ENCODE measurements around the gene CCNQ. TPM values are rescaled to one million over a fixed set of nuclear protein-coding genes. Genes with fewer than 3 reads are reported as not detected.

Gene CCNQ
- total and polyA plus RNA-seq, 2 of the 8 experiments (the other 6 are each of a cell fraction or from before 2014, with no cell fraction given): 16.6 to 32.1 TPM

DNA sequence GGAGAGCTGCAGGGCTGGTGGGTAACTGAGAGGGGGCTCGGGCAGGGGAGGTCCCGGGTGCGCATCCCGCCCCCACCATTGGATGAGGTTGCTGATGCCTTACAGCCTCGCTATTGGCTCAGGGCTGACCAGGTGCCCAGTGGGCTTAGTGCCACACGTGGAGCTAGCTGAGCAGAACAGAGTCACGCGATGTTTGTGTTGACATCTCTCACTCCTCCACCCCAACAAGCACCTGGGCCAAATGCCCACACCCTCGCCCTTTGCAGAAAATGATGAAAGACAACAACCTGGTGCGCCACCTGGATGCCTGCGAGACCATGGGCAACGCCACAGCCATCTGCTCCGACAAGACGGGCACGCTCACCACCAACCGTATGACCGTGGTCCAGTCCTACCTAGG is 49.7 kb downstream of the CCNQ start:
- no peak overlapping the region for H4K5ac ChIP-seq (ENCODE audit: insufficient read length, low read depth, low read length)
- CTCF ChIA-PET (ENCODE audit: partially characterized antibody): interaction anchor here (0.6 to 7.9 kb wide), 17 partner anchors 10 to 121 kb away, joined by 3 to 41 read pairs (median 4); partner anchors contain the start of gene DUSP9
- no peaks in the 10 kb centered on the region for H3K27me3 ChIP-seq (replicated peaks in 1 of 4; ENCODE audit: control insufficient read depth in 3 of 4, extremely low read depth in 1 of 4, insufficient read depth in 3 of 4, low read length in 3 of 4)
- no peak overlapping the region for H3K9ac ChIP-seq (replicated peaks in 1 of 4; ENCODE audit: extremely low read depth in 1 of 4, low read depth in 3 of 4, low read length in 3 of 4)
- no peak overlapping the region for H4K8ac ChIP-seq (ENCODE audit: extremely low read depth, insufficient read depth, low read length)
- H3K4me3 ChIP-seq (ENCODE audit: extremely low read depth in 1 of 4, insufficient read depth in 2 of 4, low read depth in 3 of 4, low read length in 4 of 4): no peak overlapping the region
- H3K23ac ChIP-seq (ENCODE audit: insufficient read length): no peak overlapping the region
- WGBS, 2 experiments (ENCODE audit: extremely low coverage in 1 of 2, insufficient coverage in 1 of 2, insufficient read length in 1 of 2, insufficient replicate concordance in 2 of 2, low coverage in 1 of 2, low lambda C conversion rate in 2 of 2, missing lambda C conversion rate in 1 of 2): 95% methylated on average over 7 of the region's 17 CpGs; no CpG with 5 or more reads in 1 of the 2 experiments
- H3K79me1 ChIP-seq (ENCODE audit: low read depth, low read length): no peaks in the 10 kb centered on the region
- H3K27ac ChIP-seq (ENCODE audit: low read depth, low read length): no peak overlapping the region
- FAIRE-seq (no peak), DNase-seq (ENCODE audit: low read depth in 1 of 2, low spot score in 2 of 2) (no peak)
- no peak overlapping the region for H2AK5ac ChIP-seq (ENCODE audit: low read depth, low read length)
- no peak overlapping the region for H2BK12ac ChIP-seq (ENCODE audit: low read depth, low read length)
- H3K9me3 ChIP-seq (ENCODE audit: insufficient read depth in 2 of 2, low read depth in 1 of 2, low read length in 1 of 2): no peaks in the 10 kb centered on the region
- no peak overlapping the region for H2BK5ac ChIP-seq (ENCODE audit: low read depth, low read length)
- H3K56ac ChIP-seq (replicated peaks; ENCODE audit: insufficient read length, low read depth, low read length): no peak overlapping the region
- no peak overlapping the region for H2BK15ac ChIP-seq (ENCODE audit: low read length)
- no peaks in the 10 kb centered on the region for H3K36me3 ChIP-seq (ENCODE audit: control insufficient read depth in 2 of 4, insufficient read depth in 4 of 4, low read length in 3 of 4)
- H2BK120ac ChIP-seq (replicated peaks; ENCODE audit: low read depth, low read length): no peak overlapping the region
- no peaks in the 10 kb centered on the region for H3K23me2 ChIP-seq (ENCODE audit: low read depth, low read length)
- H3K4ac ChIP-seq (replicated peaks; ENCODE audit: insufficient read length, low read depth, low read length): no peak overlapping the region
- H3K18ac ChIP-seq (ENCODE audit: extremely low read depth, low read length): no peak overlapping the region
- no peaks in the 10 kb centered on the region for H3K79me2 ChIP-seq (ENCODE audit: control insufficient read depth in 1 of 2, insufficient read depth in 2 of 2, low read length in 2 of 2)
- no peaks in the 10 kb centered on the region; a peak in 1 of 7 replicates for H3K4me1 ChIP-seq (replicated peaks in 1 of 4; ENCODE audit: control insufficient read depth in 3 of 4, insufficient read depth in 4 of 4, low read length in 3 of 4)
- H3K4me2 ChIP-seq (ENCODE audit: insufficient read depth in 1 of 2, low read depth in 2 of 2, low read length in 2 of 2): no peak overlapping the region
- H4K91ac ChIP-seq (replicated peaks; ENCODE audit: insufficient read length, low read length): no peak overlapping the region
- H2AFZ ChIP-seq (ENCODE audit: low read length): no peak overlapping the region
- H4K20me1 ChIP-seq (replicated peaks in 1 of 2; ENCODE audit: control insufficient read depth in 1 of 2, insufficient read depth in 2 of 2, low read length in 2 of 2): no peaks in the 10 kb centered on the region
- no peak overlapping the region for H2BK20ac ChIP-seq (ENCODE audit: low read length)
- POLR2A ChIA-PET (ENCODE audit: partially characterized antibody): no interaction called here
- no peak overlapping the region for H3K14ac ChIP-seq (ENCODE audit: insufficient read length)
- TF ChIP-seq CEBPB (IDR thresholded peaks at IDR 0.05; ENCODE audit: low read depth, low read length): no peak
- no peak for TF ChIP-seq JUND (IDR thresholded peaks at IDR 0.05; ENCODE audit: low read length)
- TF ChIP-seq, protein P1, sequence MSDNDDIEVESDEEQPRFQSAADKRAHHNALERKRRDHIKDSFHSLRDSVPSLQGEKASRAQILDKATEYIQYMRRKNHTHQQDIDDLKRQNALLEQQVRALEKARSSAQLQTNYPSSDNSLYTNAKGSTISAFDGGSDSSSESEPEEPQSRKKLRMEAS (IDR thresholded peaks at IDR 0.05): no peak
- TF ChIP-seq EGR1 (IDR thresholded peaks at IDR 0.05; ENCODE audit: borderline replicate concordance, low read depth, low read length): no peak
- TF ChIP-seq HDAC2 (IDR thresholded peaks at IDR 0.05; ENCODE audit: borderline replicate concordance in 1 of 2, low read depth in 2 of 2, low read length in 2 of 2): no peak
- TF ChIP-seq SIX5 (IDR thresholded peaks at IDR 0.05; ENCODE audit: low read depth, low read length): no peak
- TF ChIP-seq KDM5A (IDR thresholded peaks at IDR 0.05; ENCODE audit: low read length): no peak
- no peak for TF ChIP-seq CHD2 (IDR thresholded peaks at IDR 0.05; ENCODE audit: low read length)
- TF ChIP-seq BACH1 (IDR thresholded peaks at IDR 0.05; ENCODE audit: low read length): no peak
- TF ChIP-seq ASH2L (IDR thresholded peaks at IDR 0.05; ENCODE audit: low read length): no peak
- TF ChIP-seq, protein P2, sequence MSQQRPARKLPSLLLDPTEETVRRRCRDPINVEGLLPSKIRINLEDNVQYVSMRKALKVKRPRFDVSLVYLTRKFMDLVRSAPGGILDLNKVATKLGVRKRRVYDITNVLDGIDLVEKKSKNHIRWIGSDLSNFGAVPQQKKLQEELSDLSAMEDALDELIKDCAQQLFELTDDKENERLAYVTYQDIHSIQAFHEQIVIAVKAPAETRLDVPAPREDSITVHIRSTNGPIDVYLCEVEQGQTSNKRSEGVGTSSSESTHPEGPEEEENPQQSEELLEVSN (IDR thresholded peaks at IDR 0.05): no peak
- TF ChIP-seq TAF1 (IDR thresholded peaks at IDR 0.05; ENCODE audit: low read depth, low read length): no peak
- TF ChIP-seq NANOG (IDR thresholded peaks at IDR 0.05; ENCODE audit: insufficient read depth, low read depth, low read length, poor library complexity, severe bottlenecking): no peak
- no peak for TF ChIP-seq RFX5 (IDR thresholded peaks at IDR 0.05; ENCODE audit: borderline replicate concordance, low read depth, low read length)

Data from H1 (cell line).